GM19467 (cell line): ENCODE data around the gene USP19.

Experiments
- ATAC-seq: cut with Tn5 transposase; IDR thresholded peaks from one replicate; pipeline ENCODE4 v1.9.1; 2021; ENCODE audit warnings: mild to moderate bottlenecking, moderate library complexity; ENCODE audit not compliant: unreplicated experiment

Gene USP19

DNA sequence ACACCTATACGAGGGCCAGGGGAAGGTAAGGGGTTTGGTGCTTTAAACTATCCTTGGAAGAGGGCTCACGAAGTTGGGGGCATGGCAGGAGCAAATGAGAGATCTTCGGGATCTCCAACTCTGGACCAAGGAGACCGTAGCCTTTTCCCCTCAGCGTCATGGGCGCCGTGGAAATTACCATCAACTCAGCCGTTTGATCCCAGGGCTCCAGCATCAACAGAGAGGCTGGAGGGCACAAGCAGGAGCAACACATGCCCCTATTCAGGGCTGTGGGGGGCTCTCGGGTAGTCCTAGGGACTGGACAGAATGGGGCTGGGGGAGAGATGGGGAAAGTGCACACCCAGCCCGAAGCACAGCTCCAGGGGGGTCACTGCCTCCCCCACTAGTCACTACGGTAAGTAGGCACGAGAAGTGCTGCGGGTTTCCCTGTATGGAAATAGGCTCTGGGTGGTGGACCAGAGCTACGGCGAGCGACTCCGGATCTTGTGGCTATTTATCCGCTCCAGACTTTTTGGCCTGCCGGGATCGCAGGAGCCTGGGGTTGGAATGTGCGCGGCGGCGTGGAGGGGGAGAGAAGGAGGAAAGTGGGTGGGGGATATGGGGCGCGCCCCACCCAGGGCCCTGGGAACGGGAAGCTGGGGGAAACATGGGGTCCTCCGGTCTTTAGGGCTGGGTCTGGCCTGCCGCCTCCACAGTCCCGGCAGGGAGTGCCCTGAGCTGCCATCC is 12.8 kb upstream of the USP19 start:
- ATAC-seq = no peak

DNA sequence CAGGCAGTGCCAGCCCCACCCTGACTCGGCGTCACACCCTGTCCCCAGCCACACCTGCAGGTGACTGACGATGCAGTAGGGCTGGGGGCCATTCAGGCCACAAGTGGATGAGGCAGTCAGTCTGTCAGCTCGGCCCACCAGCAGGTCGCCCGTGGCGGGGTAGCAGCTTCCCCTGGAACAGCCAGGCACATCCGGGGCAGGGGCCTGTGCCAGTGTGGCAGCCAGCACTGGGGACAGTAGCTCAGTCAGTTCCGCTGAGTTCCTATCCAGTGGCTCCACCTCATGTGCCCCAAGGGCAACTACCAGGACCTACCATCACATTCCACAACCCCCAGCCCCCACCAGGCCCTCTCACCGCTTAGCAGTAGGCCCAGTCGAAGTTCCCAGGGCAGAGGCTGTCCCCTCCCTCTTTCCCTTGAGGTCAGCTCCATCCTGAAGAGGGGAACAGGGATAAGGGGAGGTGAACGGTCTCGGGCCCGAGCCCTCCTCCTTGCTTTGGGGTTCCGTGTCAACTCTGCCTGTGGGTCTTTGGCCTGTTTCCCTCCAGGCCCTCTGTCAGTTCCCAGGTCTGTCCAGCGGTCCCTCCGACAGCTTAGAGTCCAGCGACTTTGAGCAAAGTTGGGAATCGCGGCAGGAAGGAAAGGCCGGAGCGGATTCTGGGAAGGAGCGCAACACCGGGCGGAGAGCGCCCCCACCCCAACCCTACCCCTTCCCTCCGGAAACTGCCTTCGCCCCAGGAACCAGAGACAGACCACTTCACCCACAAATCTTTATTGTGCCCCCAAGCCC is 12.0 kb upstream of the USP19 start, which contains the start of gene LAMB2:
Gene LAMB2 (minus strand): TSS at position 614 of the 789 bp plus-strand sequence. CDS start 183 bp downstream, at position 431.
- ATAC-seq = no peak

DNA sequence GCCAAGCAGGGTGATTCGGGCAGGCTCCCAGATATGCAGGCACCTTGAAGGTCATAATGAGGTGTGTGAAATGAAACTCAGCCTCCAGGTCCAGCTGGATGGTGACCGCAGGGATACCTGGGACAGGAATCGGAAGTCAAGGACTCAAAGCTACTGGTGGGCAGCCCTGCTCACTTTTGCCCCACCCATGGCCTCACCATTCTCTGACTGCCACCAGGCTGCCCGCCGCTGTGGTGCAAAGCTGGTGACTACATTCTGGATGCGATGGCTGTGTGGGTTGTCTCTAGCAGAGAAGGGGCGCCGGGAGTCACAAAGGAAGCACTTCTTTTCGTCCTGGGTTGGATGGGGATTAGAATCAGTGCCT is 11.4 kb upstream of the USP19 start:
- ATAC-seq = no peak

DNA sequence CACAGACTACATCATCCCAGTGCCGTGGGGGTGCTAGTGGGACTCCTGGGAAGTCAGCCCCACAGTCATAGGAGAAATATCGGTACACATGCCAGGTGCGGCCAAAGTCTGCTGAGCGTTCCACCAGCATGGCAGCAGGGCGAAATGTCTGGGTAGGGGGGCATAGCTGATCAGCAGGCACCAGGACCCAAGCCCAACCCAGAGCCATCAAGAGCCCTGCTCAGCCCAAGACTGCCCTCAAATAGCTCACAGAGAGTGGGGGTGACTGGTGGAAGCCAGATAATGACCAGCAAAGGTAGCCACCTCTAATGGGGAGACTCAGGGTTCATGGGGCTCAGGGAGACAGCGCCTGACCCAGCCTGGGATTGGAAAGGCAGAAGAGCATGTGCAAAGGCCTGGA is 11.0 kb upstream of the USP19 start:
- ATAC-seq = no peak

DNA sequence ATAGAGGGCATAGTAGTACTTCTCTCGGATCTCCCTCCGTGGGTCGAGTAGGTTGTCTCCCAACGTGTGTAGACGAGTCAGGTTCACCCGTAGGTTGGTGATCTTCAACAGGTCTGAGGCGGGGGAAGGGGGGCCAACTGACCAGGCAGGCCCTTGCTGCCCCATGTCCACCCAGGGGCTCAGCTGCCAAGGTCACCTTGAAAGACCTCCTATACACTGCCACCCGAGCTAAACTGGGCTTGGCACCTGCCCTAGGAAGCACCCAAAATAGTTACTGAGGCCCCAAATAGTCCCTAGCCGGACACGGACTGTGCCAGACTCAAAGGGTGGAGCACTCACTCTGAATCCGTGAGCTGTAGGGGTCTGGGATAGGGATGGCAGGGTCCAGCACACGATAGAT is 10.4 kb upstream of the USP19 start:
- ATAC-seq = no peak

- ATAC-seq = no peak
Measured at GRCh38 chr3:49124991-49125670, 4.5 kb upstream of the USP19 start.

- ATAC-seq = no peak
Measured at GRCh38 chr3:49124203-49124602, 3.6 kb upstream of the USP19 start.

DNA sequence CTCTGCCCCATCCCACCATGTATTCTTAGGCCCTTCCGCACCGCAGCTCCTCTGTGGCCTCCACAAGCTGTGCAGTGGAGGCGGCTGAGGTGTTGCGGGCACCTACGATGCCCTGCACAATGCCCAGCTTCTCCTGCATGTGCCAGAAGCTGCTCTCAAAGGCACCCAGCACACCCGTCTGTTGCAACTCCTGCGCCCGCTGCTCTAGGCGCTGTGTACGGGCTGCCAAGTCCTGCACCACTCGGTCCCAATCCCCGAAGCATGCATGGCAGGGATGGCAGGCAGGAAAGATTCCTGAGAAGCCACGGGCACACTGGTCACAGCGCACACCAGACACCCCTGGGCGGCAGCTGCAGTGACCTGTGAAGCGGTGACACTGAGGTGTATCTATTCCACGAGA is 3.1 kb upstream of the USP19 start:
- ATAC-seq = no peak

DNA sequence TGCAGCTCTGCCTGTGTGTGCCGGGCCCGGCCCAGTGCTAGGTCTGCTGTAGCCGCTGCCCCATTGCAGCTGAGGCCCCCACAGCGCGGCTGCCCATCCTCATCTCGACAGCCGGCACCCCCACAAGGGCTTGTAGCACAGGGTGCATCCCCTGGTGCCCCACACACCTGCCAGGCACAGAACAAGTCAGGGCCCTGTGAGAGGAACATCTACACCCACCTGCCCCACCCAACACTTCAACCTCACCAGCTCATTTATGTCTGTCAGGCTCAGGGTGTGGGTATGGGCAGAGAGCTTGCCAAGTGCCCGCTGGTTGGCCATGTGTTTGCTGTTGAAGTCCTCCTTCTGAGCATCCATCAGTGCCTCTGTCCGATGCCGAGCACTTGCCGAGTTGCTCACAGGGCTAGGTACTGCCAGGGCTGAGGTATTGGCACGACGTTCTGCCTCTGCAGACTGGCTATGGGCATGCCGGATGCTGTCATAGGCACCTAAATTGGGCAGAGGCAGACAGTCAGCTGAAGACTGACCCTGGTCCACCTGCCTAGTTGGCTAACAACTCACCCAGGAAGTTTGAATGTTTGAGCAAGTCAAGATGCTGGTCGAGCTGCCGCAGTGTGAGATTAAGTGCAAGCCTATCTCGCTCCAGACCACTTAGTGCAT is 2.4 kb upstream of the USP19 start:
- no peak for ATAC-seq

GRCh38 chr3:49122451-49122850 is 1.8 kb upstream of the USP19 start:
- no peak for ATAC-seq

- ATAC-seq = no peak
Measured at GRCh38 chr3:49122022-49122421, 1.4 kb upstream of the USP19 start.

DNA sequence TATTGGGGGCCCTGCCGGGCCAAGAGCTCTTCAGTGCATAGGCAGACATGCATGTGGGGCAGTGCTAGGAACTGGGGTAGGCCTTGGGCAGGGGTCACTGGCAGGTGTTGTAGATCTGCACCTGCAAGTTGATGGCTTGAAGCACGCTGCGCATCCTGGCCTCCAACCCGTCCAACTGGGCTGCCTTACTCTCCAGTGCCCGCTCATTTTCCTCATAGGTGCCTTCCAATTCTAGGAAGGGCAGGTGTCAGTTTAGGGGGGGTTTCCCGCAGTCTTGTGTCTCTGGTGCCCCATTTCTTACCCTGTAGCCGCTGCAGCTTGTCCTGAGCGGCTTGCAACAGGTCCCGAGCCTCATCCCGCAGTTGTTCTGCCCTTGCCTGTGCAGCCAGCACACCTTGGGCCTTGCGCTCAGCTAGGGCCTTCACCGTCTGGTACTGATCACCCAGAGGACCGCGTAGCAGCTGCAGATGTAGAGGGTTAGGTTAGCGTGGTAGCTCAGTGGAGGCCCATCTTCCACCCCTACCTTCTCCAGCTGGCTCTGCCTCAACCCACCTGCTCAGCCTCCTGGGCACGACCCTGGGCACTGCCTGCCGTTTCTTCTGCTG is 611 bp upstream of the USP19 start:
- ATAC-seq = no peak

- no peak for ATAC-seq
Measured at GRCh38 chr3:49120096-49120437, 556 bp downstream of the USP19 start.

GRCh38 chr3:49119439-49119838 is 1.2 kb downstream of the USP19 start:
- no peak for ATAC-seq

GRCh38 chr3:49119036-49119435 is 1.6 kb downstream of the USP19 start:
- no peak for ATAC-seq

DNA sequence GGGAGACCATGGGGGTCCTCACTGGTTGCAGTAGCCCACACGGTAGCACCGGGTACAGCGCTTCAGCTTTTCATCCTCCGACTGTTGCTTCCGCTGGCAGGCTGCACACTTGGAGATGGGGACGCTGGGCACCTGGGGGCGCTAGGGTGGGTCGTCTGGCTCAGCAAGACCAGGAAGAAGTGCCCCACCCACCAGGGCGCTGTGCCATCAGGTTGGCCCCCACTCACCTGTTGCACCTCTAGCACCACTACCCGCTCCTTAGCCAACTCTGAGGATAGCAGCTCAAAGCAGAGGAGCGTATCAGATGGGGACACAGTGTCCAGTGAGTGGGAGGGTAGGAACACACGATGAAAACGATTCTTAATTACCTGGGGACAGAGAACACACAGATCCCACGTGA is 8.4 kb downstream of the USP19 start:
- ATAC-seq = no peak

DNA sequence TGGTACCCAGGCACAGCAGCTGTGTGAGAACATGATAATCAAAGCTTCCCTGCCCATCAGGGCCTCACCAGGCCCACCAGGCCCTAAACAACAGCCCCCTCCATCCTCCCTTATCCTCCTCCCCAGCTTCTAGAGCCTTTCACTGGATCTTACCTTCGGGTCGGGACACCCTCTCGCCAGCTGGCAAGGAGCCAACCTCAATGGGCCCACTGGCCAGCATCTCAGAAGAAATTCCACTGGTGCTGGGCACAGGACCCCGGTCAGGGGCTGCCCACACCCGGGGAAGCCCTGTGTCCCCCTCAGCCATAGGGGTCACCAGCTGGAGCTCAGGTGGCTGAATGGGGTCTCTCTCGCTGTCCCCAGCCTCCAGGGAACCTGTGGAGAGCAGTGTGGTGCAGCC is 9.3 kb downstream of the USP19 start:
- ATAC-seq = no peak

- no peak for ATAC-seq
Measured at GRCh38 chr3:49110780-49111179, 9.8 kb downstream of the USP19 start.

GRCh38 chr3:49108346-49108745 is 12.3 kb downstream of the USP19 start:
- no peak for ATAC-seq

DNA sequence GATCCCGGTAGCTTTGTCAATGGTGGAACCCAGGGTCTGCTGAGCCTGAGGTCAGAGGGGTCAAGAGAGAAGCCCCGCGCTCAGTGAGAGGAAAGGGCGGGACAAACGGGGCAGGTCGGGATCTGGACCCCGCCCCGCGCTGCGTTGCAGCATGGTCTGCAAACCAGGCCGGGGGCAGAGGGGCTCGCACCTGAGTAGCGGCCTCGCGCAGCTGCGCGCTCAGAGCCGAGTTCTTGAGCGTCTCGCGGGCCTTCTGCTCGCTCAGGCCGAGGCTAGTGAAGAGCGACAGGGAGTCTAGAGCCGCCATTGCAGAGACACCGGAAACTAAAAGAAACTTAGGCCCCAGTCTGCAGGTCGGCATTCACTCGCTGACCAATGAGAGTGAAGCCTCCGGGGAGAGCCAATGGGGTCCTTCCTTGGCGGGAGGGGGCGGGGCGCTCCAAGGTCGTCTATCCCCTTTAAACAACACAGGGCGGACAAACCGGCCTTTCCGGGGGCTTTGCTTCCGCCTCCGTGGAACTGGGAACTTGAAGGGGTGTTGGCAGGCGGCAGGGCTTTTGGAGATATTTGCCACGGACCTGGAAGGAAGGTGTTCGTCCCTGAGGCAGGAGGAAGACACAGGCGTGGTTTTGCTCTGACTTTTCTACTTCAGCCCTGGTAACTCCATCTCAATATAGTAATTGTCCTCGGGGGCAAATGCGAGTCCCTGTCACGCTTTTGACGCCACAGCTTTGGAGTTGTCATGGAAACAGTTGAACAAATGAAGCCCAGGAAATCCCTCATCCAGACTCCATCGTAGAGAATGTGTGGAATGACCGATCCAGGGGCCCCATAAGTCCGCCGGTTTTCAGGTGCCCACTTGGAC is 16.0 kb downstream of the USP19 start, which contains the start of gene QARS1:
Gene QARS1 (minus strand): TSS at position 331 of the 865 bp plus-strand sequence. CDS start 24 bp downstream, at position 307.
- peak; percentile 77 for ATAC-seq
